ENCODE results near the gene TIMMDC1.

GRCh38 chr3:119481079-119481478 lies 17.3 kb upstream of the TIMMDC1 start:
- TF ChIP-seq CTCF (IDR thresholded peaks at IDR 0.05) (no peak), POLR2A (IDR thresholded peaks at IDR 0.05) (no peak)
